ENCODE data around the gene TMEM156. TPM values are rescaled to one million over a fixed set of nuclear protein-coding genes. Genes with fewer than 3 reads are reported as not detected.

TMEM156 gene
- total and polyA plus RNA-seq, 2 donors (not counting 1 experiment from before 2014, with no cell fraction given): 0.06 to 0.17 TPM

- Histone ChIP-seq H3K79me2 (ENCODE audit: control insufficient read depth, insufficient read depth, low read length) (no peaks in the 10 kb centered on the region), H4K20me1 (ENCODE audit: control insufficient read depth, extremely low read depth, insufficient read depth, low read length) (no peaks in the 10 kb centered on the region), H3K27ac (ENCODE audit: insufficient read depth, low read length) (no peak overlapping the region), H2AFZ (ENCODE audit: low read length) (no peak overlapping the region), H3K9ac (ENCODE audit: insufficient read depth, low read length) (no peak overlapping the region), H3K36me3 (ENCODE audit: control insufficient read depth, insufficient read depth, low read length) (no peaks in the 10 kb centered on the region), H3K4me3 (replicated peaks in 1 of 4; ENCODE audit: control extremely low read depth in 1 of 4, insufficient read depth in 1 of 4, low read depth in 3 of 4, low read length in 4 of 4) (no peak overlapping the region), H3K9me3 (ENCODE audit: control insufficient read depth, insufficient read depth, low read depth, low read length) (no peaks in the 10 kb centered on the region), H3K4me1 (ENCODE audit: control insufficient read depth, extremely low read depth, insufficient read depth, low read length) (peaks cover 2% of the 10 kb centered on the region), H3K4me2 (ENCODE audit: extremely low read depth, insufficient read depth, low read length) (no peak overlapping the region), H3K27me3 (ENCODE audit: control insufficient read depth, insufficient read depth, low read length) (no peaks in the 10 kb centered on the region)
- TF ChIP-seq EZH2 (IDR thresholded peaks at IDR 0.05; ENCODE audit: low read length, missing control alignments) (no peak), CTCF (conservative IDR thresholded peaks at IDR 0.05 in 1 of 2, IDR thresholded peaks at IDR 0.05 in 1 of 2; ENCODE audit: low read depth in 1 of 2, low read length in 2 of 2) (no peak)
- DNase-seq (ENCODE audit: low read depth in 2 of 2): no peak
Measured at GRCh38 chr4:38979081-38979480, 53.1 kb downstream of the TMEM156 start.

- H3K27me3 ChIP-seq (ENCODE audit: control insufficient read depth, insufficient read depth, low read length): no peaks in the 10 kb centered on the region
- no peak overlapping the region for H3K27ac ChIP-seq (ENCODE audit: insufficient read depth, low read length)
- TF ChIP-seq EZH2 (IDR thresholded peaks at IDR 0.05; ENCODE audit: low read length, missing control alignments): no peak
- no peak for TF ChIP-seq CTCF (conservative IDR thresholded peaks at IDR 0.05 in 1 of 2, IDR thresholded peaks at IDR 0.05 in 1 of 2; ENCODE audit: low read depth in 1 of 2, low read length in 2 of 2)
- H2AFZ ChIP-seq (ENCODE audit: low read length): no peak overlapping the region
- no peak overlapping the region for H3K4me3 ChIP-seq (replicated peaks in 1 of 4; ENCODE audit: control extremely low read depth in 1 of 4, insufficient read depth in 1 of 4, low read depth in 3 of 4, low read length in 4 of 4)
- no peaks in the 10 kb centered on the region for H3K4me1 ChIP-seq (ENCODE audit: control insufficient read depth, extremely low read depth, insufficient read depth, low read length)
- H3K9ac ChIP-seq (ENCODE audit: insufficient read depth, low read length): no peak overlapping the region
- no peak for DNase-seq (ENCODE audit: low read depth in 2 of 2)
- H3K9me3 ChIP-seq (ENCODE audit: control insufficient read depth, insufficient read depth, low read depth, low read length): no peaks in the 10 kb centered on the region
- no peaks in the 10 kb centered on the region for H4K20me1 ChIP-seq (ENCODE audit: control insufficient read depth, extremely low read depth, insufficient read depth, low read length)
- no peak overlapping the region for H3K4me2 ChIP-seq (ENCODE audit: extremely low read depth, insufficient read depth, low read length)
- no peaks in the 10 kb centered on the region for H3K79me2 ChIP-seq (ENCODE audit: control insufficient read depth, insufficient read depth, low read length)
- no peaks in the 10 kb centered on the region for H3K36me3 ChIP-seq (ENCODE audit: control insufficient read depth, insufficient read depth, low read length)
Measured at GRCh38 chr4:38976308-38976707, 55.9 kb downstream of the TMEM156 start.

GRCh38 chr4:38968668-38969067 is 63.5 kb downstream of the TMEM156 start:
- Histone ChIP-seq H3K4me1 (ENCODE audit: control insufficient read depth, extremely low read depth, insufficient read depth, low read length) (peaks cover 2% of the 10 kb centered on the region), H3K36me3 (ENCODE audit: control insufficient read depth, insufficient read depth, low read length) (no peaks in the 10 kb centered on the region), H4K20me1 (ENCODE audit: control insufficient read depth, extremely low read depth, insufficient read depth, low read length) (no peaks in the 10 kb centered on the region), H3K4me3 (replicated peaks in 1 of 4; ENCODE audit: control extremely low read depth in 1 of 4, insufficient read depth in 1 of 4, low read depth in 3 of 4, low read length in 4 of 4) (no peak overlapping the region), H3K9me3 (ENCODE audit: control insufficient read depth, insufficient read depth, low read depth, low read length) (no peaks in the 10 kb centered on the region), H3K4me2 (ENCODE audit: extremely low read depth, insufficient read depth, low read length) (no peak overlapping the region), H3K27me3 (ENCODE audit: control insufficient read depth, insufficient read depth, low read length) (no peaks in the 10 kb centered on the region), H2AFZ (ENCODE audit: low read length) (no peak overlapping the region), H3K9ac (ENCODE audit: insufficient read depth, low read length) (no peak overlapping the region), H3K27ac (ENCODE audit: insufficient read depth, low read length) (no peak overlapping the region), H3K79me2 (ENCODE audit: control insufficient read depth, insufficient read depth, low read length) (no peaks in the 10 kb centered on the region)
- DNase-seq (ENCODE audit: low read depth in 2 of 2): no peak
- TF ChIP-seq EZH2 (IDR thresholded peaks at IDR 0.05; ENCODE audit: low read length, missing control alignments): no peak
- TF ChIP-seq CTCF (conservative IDR thresholded peaks at IDR 0.05 in 1 of 2, IDR thresholded peaks at IDR 0.05 in 1 of 2; ENCODE audit: low read depth in 1 of 2, low read length in 2 of 2): no peak

Data from fibroblast of lung (primary cell).